ENCODE results near the gene PLXNA2. TPM values are rescaled to one million over a fixed set of nuclear protein-coding genes. Genes with fewer than 3 reads are reported as not detected.

The PLXNA2 gene
- polyA plus RNA-seq, 1 of the 3 experiments (the other 2 are of a cell fraction): 8.5 TPM

- Histone ChIP-seq H3K4me1 (ENCODE audit: control insufficient read depth in 1 of 2, insufficient read depth in 2 of 2, low read depth in 1 of 2, low read length in 1 of 2) (peaks cover 20 to 65% of the 10 kb centered on the region in 2 experiments), H4K20me1 (ENCODE audit: insufficient read depth) (no peaks in the 10 kb centered on the region), H3K9me3 (no peaks in the 10 kb centered on the region), H3K27ac (ENCODE audit: low read depth in 2 of 2, low read length in 1 of 2) (peak overlapping the region in 1 of 2 experiments; percentile 30; a peak in 1 of 4 replicates), H3K4me3 (ENCODE audit: low read depth in 2 of 2, low read length in 1 of 2) (no peak overlapping the region), H3K4me2 (no peak overlapping the region; the same call in 1 of the 2 replicates), H3K36me3 (replicated peaks in 1 of 2; ENCODE audit: control insufficient read depth in 1 of 2, insufficient read depth in 2 of 2, low read length in 1 of 2) (peaks cover 4 to 7% of the 10 kb centered on the region in 2 experiments), H3K9me2 (no peaks in the 10 kb centered on the region), H2AFZ (ENCODE audit: low read depth) (no peak overlapping the region), H3K27me3 (ENCODE audit: insufficient read depth) (no peaks in the 10 kb centered on the region), H3K79me2 (ENCODE audit: insufficient read depth) (peaks cover 64% of the 10 kb centered on the region), H3K9ac (no peak overlapping the region), H3F3A (replicated peaks; ENCODE audit: insufficient read depth) (peaks cover 4% of the 10 kb centered on the region)
- POLR2A ChIA-PET: no interaction called here
- WGBS (ENCODE audit: low lambda C conversion rate): 24% methylated on average over 3 of the region's 4 CpGs
- CTCF ChIA-PET: interaction anchor here (1.0 to 3.5 kb wide), 2 partner anchors 69 to 148 kb away, joined by 4 to 15 read pairs; no protein-coding TSS in a partner anchor
- DNase-seq: peak; percentile 70
- peak; percentile 81 for TF ChIP-seq NFIC (IDR thresholded peaks at IDR 0.05; ENCODE audit: borderline replicate concordance)
- TF ChIP-seq PBX3 (IDR thresholded peaks at IDR 0.05): peak; percentile 91
- TF ChIP-seq EP300 (IDR thresholded peaks at IDR 0.05; ENCODE audit: borderline replicate concordance in 1 of 2, low read depth in 1 of 2, low read length in 1 of 2): 0 out of 4 replicates have a peak, but pooled peaks of 1 of the 2 experiments have one; percentile 22
- TF ChIP-seq MXI1 (IDR thresholded peaks at IDR 0.05; ENCODE audit: low read depth, low read length): 0 out of 2 replicates have a peak, but pooled peaks have one; percentile 37
- no peak for TF ChIP-seq USF2 (IDR thresholded peaks at IDR 0.05; ENCODE audit: borderline replicate concordance, low read depth, low read length)
- TF ChIP-seq TEAD4 (IDR thresholded peaks at IDR 0.05; ENCODE audit: borderline replicate concordance, insufficient read depth): no peak
- TF ChIP-seq RFX5 (IDR thresholded peaks at IDR 0.05; ENCODE audit: low read length): no peak
Measured at GRCh38 chr1:208170252-208170651, 73.9 kb downstream of the PLXNA2 start.

- Histone ChIP-seq H3K79me2 (ENCODE audit: insufficient read depth) (peaks cover 64% of the 10 kb centered on the region), H3K4me3 (ENCODE audit: low read depth in 2 of 2, low read length in 1 of 2) (no peak overlapping the region), H3K36me3 (replicated peaks in 1 of 2; ENCODE audit: control insufficient read depth in 1 of 2, insufficient read depth in 2 of 2, low read length in 1 of 2) (peaks cover 4 to 7% of the 10 kb centered on the region in 2 experiments), H3K4me2 (no peak overlapping the region), H2AFZ (ENCODE audit: low read depth) (no peak overlapping the region), H3K27ac (ENCODE audit: low read depth in 2 of 2, low read length in 1 of 2) (no peak overlapping the region), H3K27me3 (ENCODE audit: insufficient read depth) (no peaks in the 10 kb centered on the region), H3F3A (replicated peaks; ENCODE audit: insufficient read depth) (peaks cover 4% of the 10 kb centered on the region), H4K20me1 (ENCODE audit: insufficient read depth) (no peaks in the 10 kb centered on the region), H3K4me1 (ENCODE audit: control insufficient read depth in 1 of 2, insufficient read depth in 2 of 2, low read depth in 1 of 2, low read length in 1 of 2) (peaks cover 13 to 64% of the 10 kb centered on the region in 2 experiments; a peak in 3 of 4 replicates), H3K9me3 (no peaks in the 10 kb centered on the region), H3K9ac (no peak overlapping the region), H3K9me2 (no peaks in the 10 kb centered on the region)
- POLR2A ChIA-PET: no interaction called here
- 85% methylated on average over 8 of the region's 8 CpGs for WGBS (ENCODE audit: low lambda C conversion rate)
- TF ChIP-seq ELF1 (IDR thresholded peaks at IDR 0.05): no peak
- no peak for TF ChIP-seq MAX (IDR thresholded peaks at IDR 0.05; ENCODE audit: low read depth)
- TF ChIP-seq JUND (IDR thresholded peaks at IDR 0.05): no peak
- TF ChIP-seq RFX5 (IDR thresholded peaks at IDR 0.05; ENCODE audit: low read length): no peak
- TF ChIP-seq NFIC (IDR thresholded peaks at IDR 0.05; ENCODE audit: borderline replicate concordance): no peak
- TF ChIP-seq MEF2A (IDR thresholded peaks at IDR 0.05; ENCODE audit: borderline replicate concordance, low read depth): no peak
- no peak for TF ChIP-seq EP300 (IDR thresholded peaks at IDR 0.05; ENCODE audit: borderline replicate concordance in 1 of 2, low read depth in 1 of 2, low read length in 1 of 2)
- no peak for TF ChIP-seq CHD2 (IDR thresholded peaks at IDR 0.05; ENCODE audit: low read length, partially characterized antibody)
- TF ChIP-seq YY1 (IDR thresholded peaks at IDR 0.05; ENCODE audit: low read depth): no peak
- TF ChIP-seq RCOR1 (IDR thresholded peaks at IDR 0.05; ENCODE audit: low read length): no peak
- no peak for TF ChIP-seq GATA2 (CRISPR knock-in tag; IDR thresholded peaks at IDR 0.05)
- CTCF ChIA-PET: interaction anchor here (0.6 to 3.3 kb wide), 5 partner anchors 26 to 301 kb away, joined by 3 to 14 read pairs (median 3); no protein-coding TSS in a partner anchor
- no peak for DNase-seq
Measured at GRCh38 chr1:208169081-208169879, 74.9 kb downstream of the PLXNA2 start.

Measured in SK-N-SH (cell line).